ENCODE data around the gene OVOL2. TPM values are rescaled to one million over a fixed set of nuclear protein-coding genes. Genes with fewer than 3 reads are reported as not detected.

OVOL2 gene
- total RNA-seq, 2 donors from 2014 or later = 3.6 to 15.8 TPM

DNA sequence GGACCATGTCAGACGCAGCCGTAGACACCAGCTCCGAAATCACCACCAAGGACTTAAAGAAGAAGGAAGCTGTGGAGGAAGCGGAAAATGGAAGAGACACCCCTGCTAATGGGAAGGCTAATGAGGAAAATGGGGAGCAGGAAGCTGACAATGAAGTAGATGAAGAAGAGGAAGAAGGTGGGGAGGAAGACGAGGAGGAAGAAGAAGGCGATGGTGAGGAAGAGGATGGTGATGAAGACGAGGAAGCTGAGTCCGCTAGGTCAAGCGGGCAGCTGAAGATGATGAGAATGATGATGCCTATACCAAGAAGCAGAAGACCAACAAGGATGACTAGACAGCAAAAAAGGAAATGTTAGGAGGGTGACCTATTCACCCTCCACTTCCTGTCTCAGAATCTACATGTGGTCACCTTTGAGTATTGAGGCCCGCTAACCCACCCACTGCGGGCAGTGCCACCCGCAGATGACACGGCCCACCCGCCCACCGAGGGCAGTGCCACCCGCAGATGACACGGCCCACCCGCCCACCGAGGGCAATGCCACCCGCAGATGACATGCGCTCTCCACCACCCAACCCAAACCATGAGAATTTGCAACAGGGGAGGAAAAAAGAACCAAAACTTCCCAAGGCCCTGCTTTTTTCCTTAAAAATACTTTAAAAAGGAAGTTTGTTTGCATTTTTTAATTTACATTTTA lies 45.6 kb downstream of the OVOL2 start:
- no peak for ATAC-seq
- Histone ChIP-seq H3K27me3 (no peaks in the 10 kb centered on the region), H3K4me3 (no peak overlapping the region), H3K9me3 (no peaks in the 10 kb centered on the region), H3K27ac (no peak overlapping the region), H3K36me3 (replicated peaks in 1 of 2; ENCODE audit: insufficient read depth in 1 of 2, low read depth in 2 of 2) (no peaks in the 10 kb centered on the region), H3K4me1 (peaks cover 6% of the 10 kb centered on the region)
- intact Hi-C loops (cut with DNase I) = no loop called here
- 86 to 93% methylated on average over 21 of the region's 21 CpGs for WGBS, 2 donors
- TF ChIP-seq, protein P1, sequence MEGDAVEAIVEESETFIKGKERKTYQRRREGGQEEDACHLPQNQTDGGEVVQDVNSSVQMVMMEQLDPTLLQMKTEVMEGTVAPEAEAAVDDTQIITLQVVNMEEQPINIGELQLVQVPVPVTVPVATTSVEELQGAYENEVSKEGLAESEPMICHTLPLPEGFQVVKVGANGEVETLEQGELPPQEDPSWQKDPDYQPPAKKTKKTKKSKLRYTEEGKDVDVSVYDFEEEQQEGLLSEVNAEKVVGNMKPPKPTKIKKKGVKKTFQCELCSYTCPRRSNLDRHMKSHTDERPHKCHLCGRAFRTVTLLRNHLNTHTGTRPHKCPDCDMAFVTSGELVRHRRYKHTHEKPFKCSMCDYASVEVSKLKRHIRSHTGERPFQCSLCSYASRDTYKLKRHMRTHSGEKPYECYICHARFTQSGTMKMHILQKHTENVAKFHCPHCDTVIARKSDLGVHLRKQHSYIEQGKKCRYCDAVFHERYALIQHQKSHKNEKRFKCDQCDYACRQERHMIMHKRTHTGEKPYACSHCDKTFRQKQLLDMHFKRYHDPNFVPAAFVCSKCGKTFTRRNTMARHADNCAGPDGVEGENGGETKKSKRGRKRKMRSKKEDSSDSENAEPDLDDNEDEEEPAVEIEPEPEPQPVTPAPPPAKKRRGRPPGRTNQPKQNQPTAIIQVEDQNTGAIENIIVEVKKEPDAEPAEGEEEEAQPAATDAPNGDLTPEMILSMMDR (IDR thresholded peaks at IDR 0.05) = no peak
- no peak for TF ChIP-seq POLR2A (IDR thresholded peaks at IDR 0.05)
- DNase-seq = no peak

GRCh38 chr20:18011482-18011881 lies 46.2 kb downstream of the OVOL2 start:
- H3K36me3 ChIP-seq (replicated peaks in 1 of 2; ENCODE audit: insufficient read depth in 1 of 2, low read depth in 2 of 2) = no peaks in the 10 kb centered on the region
- no peaks in the 10 kb centered on the region for H3K9me3 ChIP-seq
- no peak for TF ChIP-seq POLR2A (IDR thresholded peaks at IDR 0.05)
- TF ChIP-seq, protein P1 (IDR thresholded peaks at IDR 0.05) = no peak
- DNase-seq = no peak
- WGBS, 2 donors = 90 to 97% methylated on average over 14 of the region's 14 CpGs
- intact Hi-C loops (cut with DNase I) = no loop called here
- no peak for ATAC-seq
- H3K27ac ChIP-seq = no peak overlapping the region
- no peak overlapping the region for H3K4me3 ChIP-seq
- peaks cover 11% of the 10 kb centered on the region for H3K4me1 ChIP-seq
- no peaks in the 10 kb centered on the region for H3K27me3 ChIP-seq

DNA sequence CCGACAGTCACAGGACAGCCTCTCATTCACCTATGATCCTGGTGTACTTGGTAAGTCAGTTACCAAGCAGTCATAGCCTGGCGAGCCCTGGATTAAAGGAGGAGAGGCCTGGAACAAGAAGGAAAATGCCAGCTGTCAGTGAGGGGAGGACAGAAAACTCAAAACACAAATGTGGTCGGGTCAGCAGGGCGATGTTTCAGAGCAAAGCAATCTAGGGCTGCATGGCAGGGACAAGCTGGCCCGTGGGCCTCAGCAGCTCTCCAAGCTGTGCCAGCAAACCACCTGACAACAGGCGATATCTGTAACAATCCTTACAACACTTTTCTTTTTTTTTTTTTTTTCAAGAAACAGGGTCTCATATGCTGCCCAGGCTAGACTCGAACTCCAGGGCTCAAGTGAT lies 48.6 kb downstream of the OVOL2 start:
- no peaks in the 10 kb centered on the region for H3K36me3 ChIP-seq (replicated peaks in 1 of 2; ENCODE audit: insufficient read depth in 1 of 2, low read depth in 2 of 2)
- no peak for ATAC-seq

GRCh38 chr20:18007534-18008292 lies 50.0 kb downstream of the OVOL2 start:
- intact Hi-C loops (cut with DNase I) = no loop called here
- no peak overlapping the region for H3K27ac ChIP-seq
- no peak overlapping the region for H3K4me3 ChIP-seq
- TF ChIP-seq, protein P1 (IDR thresholded peaks at IDR 0.05) = no peak
- TF ChIP-seq POLR2A (IDR thresholded peaks at IDR 0.05) = no peak
- peaks cover 11% of the 10 kb centered on the region for H3K4me1 ChIP-seq
- 76 to 79% methylated on average over 9 to 18 of the region's 19 CpGs for WGBS, 2 donors
- ATAC-seq (no peak), DNase-seq (peak in 3 of 4 donors; percentile 13 to 30 (median 21))
- no peaks in the 10 kb centered on the region for H3K36me3 ChIP-seq (replicated peaks in 1 of 2; ENCODE audit: insufficient read depth in 1 of 2, low read depth in 2 of 2)
- no peaks in the 10 kb centered on the region for H3K27me3 ChIP-seq
- no peaks in the 10 kb centered on the region for H3K9me3 ChIP-seq

More for the DNA sequence above, 48.6 kb downstream of the OVOL2 start:
- peak in 1 of 4 donors; percentile 28 for DNase-seq
- Histone ChIP-seq H3K27ac (no peak overlapping the region), H3K4me3 (no peak overlapping the region), H3K27me3 (no peaks in the 10 kb centered on the region), H3K4me1 (peaks cover 11% of the 10 kb centered on the region), H3K9me3 (no peaks in the 10 kb centered on the region)
- TF ChIP-seq, protein P1 (IDR thresholded peaks at IDR 0.05) = no peak
- TF ChIP-seq POLR2A (IDR thresholded peaks at IDR 0.05) = no peak
- 70 to 75% methylated on average over 7 of the region's 7 CpGs for WGBS, 2 donors
- intact Hi-C loops (cut with DNase I) = no loop called here
